K562 (cell line): ENCODE data around the gene TMEM209. TPM values are rescaled to one million over a fixed set of nuclear protein-coding genes. Genes with fewer than 3 reads are reported as not detected.

Experiments used
- ATF1 ChIP-seq, 2 experiments: fragments of 450-650 bp in 1 of 2; IDR thresholded peaks; 2 replicates each; pipeline ENCODE4 v1.6.1; 2016; ENCODE audit warnings: missing compliant biosample characterization in 1 of 2, missing genetic modification characterization in 1 of 2
- CREBBP ChIP-seq: IDR thresholded peaks from one replicate; pipeline ENCODE4 v1.6.1; 2012; ENCODE audit warnings: low read depth, mild to moderate bottlenecking, control low read depth, inconsistent platforms, low read length
- CREM ChIP-seq: IDR thresholded peaks from 2 replicates; pipeline ENCODE4 v1.6.1; 2014; ENCODE audit warnings: antibody characterized with exemption, low read depth
- DPF2 ChIP-seq: fragments of 450-650 bp; IDR thresholded peaks from 2 replicates; pipeline ENCODE4 v1.6.1; 2016
- ELF4 ChIP-seq: fragments of 450-650 bp; formaldehyde crosslinking; IDR thresholded peaks from 2 replicates; pipeline ENCODE4 v1.4.0; 2022; ENCODE audit warnings: missing genetic modification characterization
- FOXA3 ChIP-seq, 2 experiments: fragments of 450-650 bp in 1 of 2; sonication (generic) in 1 of 2; formaldehyde crosslinking; IDR thresholded peaks in 1 of 2; conservative IDR thresholded peaks in 1 of 2; 2 replicates each; pipeline versions ENCODE4 v1.4.0 to v1.8.0; 2020 to 2022; ENCODE audit warnings: mild to moderate bottlenecking in 2 of 2, missing genetic modification reagents in 1 of 2
- FOXP1 ChIP-seq: sonication (generic); formaldehyde crosslinking; IDR thresholded peaks from 2 replicates; pipeline ENCODE4 v1.8.0; 2022; ENCODE audit warnings: mild to moderate bottlenecking, missing genetic modification reagents
- HDAC2 ChIP-seq: fragments of 450-650 bp; IDR thresholded peaks from 2 replicates; pipeline ENCODE4 v1.6.1; 2016; ENCODE audit warnings: mild to moderate bottlenecking
- HMGN3 ChIP-seq: IDR thresholded peaks from 2 replicates; pipeline ENCODE4 v1.6.1; 2011; ENCODE audit warnings: borderline replicate concordance, low read depth, mild to moderate bottlenecking, mixed read lengths, low read length; ENCODE audit not compliant: insufficient read length; ENCODE audit errors: extremely low read depth
- HNRNPK ChIP-seq: fragments of 200-400 bp; formaldehyde crosslinking; IDR thresholded peaks from one replicate; pipeline ENCODE4 v1.6.1; 2018; ENCODE audit warnings: mild to moderate bottlenecking, low read depth, low read length; ENCODE audit not compliant: poor library complexity, severe bottlenecking
- MCM7 ChIP-seq, 2 experiments: fragments of 450-650 bp; IDR thresholded peaks; 2 replicates each; pipeline ENCODE4 v1.6.1; 2016 to 2018
- MTA1 ChIP-seq: fragments of 450-650 bp; IDR thresholded peaks from 2 replicates; pipeline ENCODE4 v1.6.1; 2017; ENCODE audit warnings: borderline replicate concordance
- OTX1 ChIP-seq: fragments of 450-650 bp; formaldehyde crosslinking; IDR thresholded peaks from 2 replicates; pipeline ENCODE4 v1.4.0; 2022; ENCODE audit warnings: mild to moderate bottlenecking
- PHF20 ChIP-seq: fragments of 450-650 bp; IDR thresholded peaks from 2 replicates; pipeline ENCODE4 v1.6.1; 2018; ENCODE audit not compliant: partially characterized antibody
- U2AF1 ChIP-seq: fragments of 200-400 bp; formaldehyde crosslinking; optimal IDR thresholded peaks from 2 replicates; pipeline ENCODE3; 2017; ENCODE audit warnings: mild to moderate bottlenecking, low read depth, low read length, moderate library complexity
- XRCC3 ChIP-seq: fragments of 450-650 bp; IDR thresholded peaks from 2 replicates; pipeline ENCODE4 v1.6.1; 2017; ENCODE audit warnings: mild to moderate bottlenecking, moderate library complexity
- ZBED1 ChIP-seq: IDR thresholded peaks from 2 replicates; pipeline ENCODE4 v1.6.1; 2014
- ZNF197 ChIP-seq: fragments of 200-800 bp; sonication (Bioruptor generic); IDR thresholded peaks from 2 replicates; pipeline ENCODE4 v1.6.1; 2016; ENCODE audit warnings: low read depth, missing genetic modification characterization, missing compliant biosample characterization
- ZNF644 ChIP-seq: fragments of 200-800 bp; sonication (Bioruptor generic); IDR thresholded peaks from 2 replicates; pipeline ENCODE4 v1.6.1; 2016; ENCODE audit warnings: low read depth, missing genetic modification characterization, missing compliant biosample characterization
- polyA plus RNA-seq, 8 experiments: library from polyadenylated mRNA; depleted of rRNA in 4 of 8; stranded (reverse) in 5 of 8; unstranded in 3 of 8; fragments of >200 nt; fragmentation: Nextera tagmentation in 2 of 8; fragmentation: Illumina TruSeq in 1 of 8; extraction: Ambion mirVana in 2 of 8; extraction: Trizol in 1 of 8; gene quantifications; 2 replicates each; pipeline versions ENCODE4 v1.2.1 to v1.2.3, GENCODE V29; 2011 to 2014; ENCODE audit warnings: inconsistent platforms in 1 of 8, missing spikeins in 1 of 8
- total RNA-seq, 7 experiments: library from RNA; depleted of rRNA in 6 of 7; stranded (reverse); fragments of >200 nt in 6 of 7; fragmentation: Illumina TruSeq in 2 of 7; extraction: Trizol in 2 of 7; gene quantifications; 2 replicates each; pipeline versions ENCODE4 v1.2.1 to v1.2.3, GENCODE V29; 2011 to 2021; ENCODE audit warnings: low replicate concordance in 1 of 7
- TF ChIP-seq, protein P1 (sequence below): fragments of 450-650 bp; IDR thresholded peaks from 2 replicates; pipeline ENCODE4 v1.6.1; 2018; ENCODE audit not compliant: partially characterized antibody

Gene TMEM209
- total and polyA plus RNA-seq, 9 of the 15 experiments (the other 6 are each of a cell fraction or from before 2014, with no cell fraction given): 36.8 to 116 (median 76.6) TPM

DNA sequence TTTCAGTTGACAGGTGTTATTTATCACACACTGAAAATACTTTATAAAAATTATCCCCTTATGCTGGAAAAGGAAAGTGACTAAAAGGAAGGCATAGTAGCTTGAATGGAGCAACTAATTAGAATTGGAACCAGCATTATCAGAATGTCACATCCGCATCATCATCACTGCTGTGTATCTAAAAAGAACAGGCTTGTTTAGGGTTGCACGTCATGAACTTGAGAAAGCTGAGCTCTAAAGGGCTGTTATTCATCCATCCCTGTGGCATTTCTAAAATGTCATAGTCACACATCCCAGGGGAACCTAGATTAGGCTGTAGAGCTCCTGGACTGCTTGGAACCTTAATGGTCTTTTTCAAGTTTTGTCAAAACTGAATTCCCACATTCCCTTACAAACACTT, 80.5 kb downstream of the TMEM209 start (continued):
- TF ChIP-seq, protein P1, sequence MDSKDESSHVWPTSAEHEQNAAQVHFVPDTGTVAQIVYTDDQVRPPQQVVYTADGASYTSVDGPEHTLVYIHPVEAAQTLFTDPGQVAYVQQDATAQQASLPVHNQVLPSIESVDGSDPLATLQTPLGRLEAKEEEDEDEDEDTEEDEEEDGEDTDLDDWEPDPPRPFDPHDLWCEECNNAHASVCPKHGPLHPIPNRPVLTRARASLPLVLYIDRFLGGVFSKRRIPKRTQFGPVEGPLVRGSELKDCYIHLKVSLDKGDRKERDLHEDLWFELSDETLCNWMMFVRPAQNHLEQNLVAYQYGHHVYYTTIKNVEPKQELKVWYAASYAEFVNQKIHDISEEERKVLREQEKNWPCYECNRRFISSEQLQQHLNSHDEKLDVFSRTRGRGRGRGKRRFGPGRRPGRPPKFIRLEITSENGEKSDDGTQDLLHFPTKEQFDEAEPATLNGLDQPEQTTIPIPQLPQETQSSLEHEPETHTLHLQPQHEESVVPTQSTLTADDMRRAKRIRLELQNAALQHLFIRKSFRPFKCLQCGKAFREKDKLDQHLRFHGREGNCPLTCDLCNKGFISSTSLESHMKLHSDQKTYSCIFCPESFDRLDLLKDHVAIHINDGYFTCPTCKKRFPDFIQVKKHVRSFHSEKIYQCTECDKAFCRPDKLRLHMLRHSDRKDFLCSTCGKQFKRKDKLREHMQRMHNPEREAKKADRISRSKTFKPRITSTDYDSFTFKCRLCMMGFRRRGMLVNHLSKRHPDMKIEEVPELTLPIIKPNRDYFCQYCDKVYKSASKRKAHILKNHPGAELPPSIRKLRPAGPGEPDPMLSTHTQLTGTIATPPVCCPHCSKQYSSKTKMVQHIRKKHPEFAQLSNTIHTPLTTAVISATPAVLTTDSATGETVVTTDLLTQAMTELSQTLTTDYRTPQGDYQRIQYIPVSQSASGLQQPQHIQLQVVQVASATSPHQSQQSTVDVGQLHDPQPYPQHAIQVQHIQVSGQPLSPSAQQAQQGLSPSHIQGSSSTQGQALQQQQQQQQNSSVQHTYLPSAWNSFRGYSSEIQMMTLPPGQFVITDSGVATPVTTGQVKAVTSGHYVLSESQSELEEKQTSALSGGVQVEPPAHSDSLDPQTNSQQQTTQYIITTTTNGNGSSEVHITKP: no peak
- TF ChIP-seq FOXA3 (CRISPR knock-in tag; conservative IDR thresholded peaks at IDR 0.05 in 1 of 2, IDR thresholded peaks at IDR 0.05 in 1 of 2) (no peak), HDAC2 (0 out of 2 replicates have a peak, but pooled peaks have one; percentile 17), FOXP1 (no peak), ELF4 (CRISPR knock-in tag) (no peak), ZNF644 (no peak), ATF1 (CRISPR knock-in tag; IDR thresholded peaks at IDR 0.05) (no peak), ATF1 (tag; IDR thresholded peaks at IDR 0.05) (0 out of 2 replicates have a peak, but pooled peaks have one; percentile 52), ZNF197 (CRISPR knock-in tag) (no peak), PHF20 (no peak), XRCC3 (no peak), OTX1 (no peak), ZBED1 (no peak), HNRNPK (no peak), DPF2 (peak; percentile 69), U2AF1 (no peak), MCM7 (IDR thresholded peaks at IDR 0.05) (no peak), HMGN3 (no peak), MTA1 (no peak; the same call in 1 of the 2 replicates), CREM (peak; percentile 34; the same call in 1 of the 2 replicates), CREBBP (no peak)
